A673 (cell line): ENCODE measurements around the gene IL18R1. TPM values are rescaled to one million over a fixed set of nuclear protein-coding genes. Genes with fewer than 3 reads are reported as not detected.

Source experiments
- BruUV-seq: library from RNA; stranded (reverse); fragments of 400-500 nt; replicated peaks from 2 replicates; lab custom pipeline; 2021; lab: Mats Ljungman, UMichigan
- CTCF ChIA-PET: fragments of 300-600 bp; sonication (Branson Sonifier 250); formaldehyde crosslinking; loops from one replicate; lab custom pipeline; 2022; ENCODE audit warnings: antibody characterized with exemption; lab: Charles Lee
- POLR2A ChIA-PET: fragments of 300-600 bp; sonication (Branson Sonifier 250); formaldehyde crosslinking; loops from one replicate; lab custom pipeline; 2022; ENCODE audit warnings: antibody characterized with exemption; ENCODE audit not compliant: low non-redundant PET; lab: Charles Lee
- DNase-seq: peaks from one replicate; pipeline ENCODE4 v3.0.0-alpha.2; 2015; ENCODE audit warnings: low spot score
- H3K27ac ChIP-seq: fragments of 200-600 bp; sonication (generic); 2 replicates; pipeline ENCODE4 v1.5.1; 2016; ENCODE audit warnings: mixed run types, low read depth, mild to moderate bottlenecking, mixed read lengths, antibody characterized with exemption, low read length; ENCODE audit not compliant: poor library complexity, severe bottlenecking
- H3K27me3 ChIP-seq: fragments of 200-600 bp; sonication (generic); replicated peaks from 2 replicates; pipeline ENCODE4 v1.6.1; 2017; ENCODE audit warnings: mixed run types, low read depth, mild to moderate bottlenecking, mixed read lengths, antibody characterized with exemption, low read length; ENCODE audit not compliant: insufficient read depth, poor library complexity
- H3K36me3 ChIP-seq: fragments of 200-600 bp; sonication (generic); 2 replicates; pipeline ENCODE4 v1.6.1; 2016; ENCODE audit warnings: mixed run types, mild to moderate bottlenecking, mixed read lengths, antibody characterized with exemption, low read length; ENCODE audit not compliant: insufficient read depth, poor library complexity, severe bottlenecking
- H3K4me1 ChIP-seq: fragments of 200-600 bp; sonication (generic); 2 replicates; pipeline ENCODE4 v1.6.1; 2017; ENCODE audit warnings: mixed run types, mild to moderate bottlenecking, mixed read lengths, antibody characterized with exemption, low read length; ENCODE audit not compliant: insufficient read depth, poor library complexity, severe bottlenecking
- H3K4me3 ChIP-seq: fragments of 200-600 bp; sonication (generic); 2 replicates; pipeline ENCODE4 v1.5.1; 2016; ENCODE audit warnings: low read depth, mixed run types, mild to moderate bottlenecking, mixed read lengths, low read length; ENCODE audit not compliant: poor library complexity, severe bottlenecking
- H3K9me3 ChIP-seq: fragments of 200-600 bp; sonication (generic); 2 replicates; pipeline ENCODE4 v1.6.1; 2016; ENCODE audit warnings: mixed run types, low read depth, mild to moderate bottlenecking, mixed read lengths, antibody characterized with exemption, low read length; ENCODE audit not compliant: poor library complexity, severe bottlenecking
- EZH2 ChIP-seq: fragments of 200-600 bp; sonication (generic); IDR thresholded peaks from 2 replicates; pipeline ENCODE4 v1.6.1; 2017; ENCODE audit warnings: borderline replicate concordance, low read depth, mild to moderate bottlenecking, mixed read lengths, antibody characterized with exemption, low read length; ENCODE audit not compliant: poor library complexity, severe bottlenecking
- intact Hi-C: fragments of 100-400 bp; cut with micrococcal nuclease; formaldehyde crosslinking; loops from one replicate; pipeline ENCODE4 v1.10.0; 2022; ENCODE audit not compliant: unreplicated experiment
- microRNA-seq: library from miRNA; unstranded; fragments of <30 nt; microRNA quantifications from one replicate; pipeline ENCODE4 v1.2.0, GENCODE V29; 2021
- total RNA-seq: library from RNA; stranded (reverse); gene quantifications from 2 replicates; pipeline ENCODE4 v1.2.3, GENCODE V29; 2021

IL18R1 gene
- total RNA-seq, 1 experiment from 2014 or later, result not detected

DNA sequence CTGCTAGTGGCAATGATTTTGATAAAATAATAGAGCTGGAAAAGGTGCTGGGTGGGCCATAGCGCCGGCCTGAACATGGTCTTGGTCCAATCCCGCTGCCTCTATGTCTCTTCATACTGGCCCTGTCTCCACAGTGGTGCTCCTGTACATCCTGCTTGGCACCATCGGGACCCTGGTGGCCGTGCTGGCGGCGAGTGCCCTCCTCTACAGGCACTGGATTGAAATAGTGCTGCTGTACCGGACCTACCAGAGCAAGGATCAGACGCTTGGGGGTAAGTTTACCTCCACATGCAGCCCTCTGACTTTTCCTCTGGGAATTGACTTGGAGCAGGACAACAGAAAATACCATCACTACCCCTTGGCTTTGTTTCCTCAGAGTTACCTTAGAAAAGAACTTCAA, 91.3 kb downstream of the IL18R1 start:
- no TSS peak for BruUV-seq
- H3K4me1 ChIP-seq, result no peaks in the 10 kb centered on the region
- no peak overlapping the region for H3K4me3 ChIP-seq
- no peak for TF ChIP-seq EZH2
- POLR2A ChIA-PET, result no interaction called here
- H3K27me3 ChIP-seq, result peaks cover 8% of the 10 kb centered on the region
- no peaks in the 10 kb centered on the region for H3K36me3 ChIP-seq
- no peak for DNase-seq
- intact Hi-C loops, result loop anchor here (5.0 to 10.0 kb wide), 3 partner anchors 425 to 1105 kb away; no protein-coding TSS in a partner anchor
- no peak overlapping the region for H3K27ac ChIP-seq
- CTCF ChIA-PET, result no interaction called here
- no peaks in the 10 kb centered on the region for H3K9me3 ChIP-seq

Small RNA genes lying within 50 kb of the gene (microRNA-seq; reads per million reads assigned to microRNA genes)
- gene MIR4772, result not detected

Other genes starting within 250 kb of the IL18R1 start
- gene IL1R1, start 213.1 kb upstream of the IL18R1 start, total RNA-seq, result 0.22 and 0.45 TPM in 2 replicates
- not detected in 2 replicates for gene IL1RL2, start 168.8 kb upstream of the IL18R1 start, total RNA-seq
- gene IL1RL1, start 44.2 kb upstream of the IL18R1 start, total RNA-seq, result not detected in 2 replicates
- not detected in 2 replicates for gene IL18RAP, start 67.4 kb downstream of the IL18R1 start, total RNA-seq
- 0.11 and 0.17 TPM in 2 replicates for gene SLC9A4, start 117.4 kb downstream of the IL18R1 start, total RNA-seq